HG03025 (cell line): Measurements from ENCODE around the gene DAZAP2.
"Not testable (repeated sequence)": the region's sequence is repeated elsewhere in the genome, so short reads cannot be mapped to it uniquely, and the experiment has no call there.

Experiments used
- ATAC-seq: cut with Tn5 transposase; IDR thresholded peaks from one replicate; pipeline ENCODE4 v1.9.1; 2021; ENCODE audit warnings: mild to moderate bottlenecking, moderate library complexity; ENCODE audit not compliant: unreplicated experiment, low FRiP score

Gene DAZAP2

DNA sequence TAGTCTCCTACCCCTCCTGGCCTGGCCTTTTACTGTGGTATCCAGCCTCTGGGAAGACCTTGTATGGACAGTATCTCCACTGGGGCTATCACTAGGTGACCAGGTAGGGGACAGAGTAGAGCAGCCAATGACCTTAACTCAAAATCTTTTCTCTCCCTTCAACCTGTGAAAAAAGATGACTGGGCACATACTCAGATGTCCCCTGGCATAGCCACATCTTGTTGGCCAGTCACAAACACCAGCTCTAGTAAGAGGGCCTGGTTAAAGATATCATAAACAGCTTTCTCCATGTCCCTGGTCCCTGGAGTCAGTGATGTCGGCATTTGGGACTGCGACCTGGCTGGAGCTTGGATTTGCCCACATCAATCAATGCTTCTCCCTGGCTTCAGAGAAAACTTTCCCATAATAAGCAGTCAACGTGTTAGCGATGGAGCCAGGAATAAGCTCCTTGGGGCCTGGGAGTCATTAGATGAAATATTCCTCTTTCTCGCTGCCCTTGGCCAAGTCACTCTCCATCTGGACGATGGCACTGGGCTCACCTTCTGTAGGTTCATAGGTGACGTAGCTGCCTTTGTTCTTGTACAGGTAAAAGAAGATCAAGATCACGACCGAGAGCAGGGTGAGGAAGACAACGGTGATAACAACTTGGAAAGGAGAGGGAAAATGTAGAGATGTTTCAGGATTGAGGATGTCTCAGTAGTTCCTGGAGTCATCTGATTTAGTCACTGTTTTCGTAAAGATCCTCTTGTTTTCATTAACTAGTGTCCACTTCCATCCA, 7.0 kb downstream of the DAZAP2 start:
- no peak for ATAC-seq

DNA sequence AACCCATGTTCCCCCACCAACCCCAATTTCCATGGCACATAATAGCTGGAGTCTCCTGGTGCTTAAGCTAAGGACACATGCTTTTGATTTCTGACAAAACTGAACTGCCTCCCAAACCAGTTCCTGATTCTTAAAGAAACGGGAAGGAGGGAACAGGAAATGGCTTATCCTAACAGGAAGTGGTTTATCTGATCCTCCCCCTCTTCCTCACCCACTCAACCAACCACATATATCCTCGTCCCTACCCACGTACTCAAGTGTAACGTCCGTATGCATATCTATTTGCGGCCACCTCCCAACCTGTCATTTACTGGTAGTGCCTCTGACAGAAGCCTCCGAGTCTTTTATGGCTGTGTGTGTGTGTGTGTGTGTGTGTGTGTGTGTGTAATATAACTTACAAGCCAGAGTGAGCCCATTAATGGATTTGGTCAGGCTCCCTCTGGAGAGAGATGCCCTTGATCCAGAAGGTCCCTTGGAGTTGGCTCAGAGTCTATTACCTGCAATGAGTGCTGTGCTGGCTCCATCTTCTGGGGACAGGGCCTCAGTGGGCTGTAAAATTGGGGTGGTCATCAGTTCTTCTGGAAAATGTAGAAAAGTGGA, 7.7 kb downstream of the DAZAP2 start:
- ATAC-seq: no peak

DNA sequence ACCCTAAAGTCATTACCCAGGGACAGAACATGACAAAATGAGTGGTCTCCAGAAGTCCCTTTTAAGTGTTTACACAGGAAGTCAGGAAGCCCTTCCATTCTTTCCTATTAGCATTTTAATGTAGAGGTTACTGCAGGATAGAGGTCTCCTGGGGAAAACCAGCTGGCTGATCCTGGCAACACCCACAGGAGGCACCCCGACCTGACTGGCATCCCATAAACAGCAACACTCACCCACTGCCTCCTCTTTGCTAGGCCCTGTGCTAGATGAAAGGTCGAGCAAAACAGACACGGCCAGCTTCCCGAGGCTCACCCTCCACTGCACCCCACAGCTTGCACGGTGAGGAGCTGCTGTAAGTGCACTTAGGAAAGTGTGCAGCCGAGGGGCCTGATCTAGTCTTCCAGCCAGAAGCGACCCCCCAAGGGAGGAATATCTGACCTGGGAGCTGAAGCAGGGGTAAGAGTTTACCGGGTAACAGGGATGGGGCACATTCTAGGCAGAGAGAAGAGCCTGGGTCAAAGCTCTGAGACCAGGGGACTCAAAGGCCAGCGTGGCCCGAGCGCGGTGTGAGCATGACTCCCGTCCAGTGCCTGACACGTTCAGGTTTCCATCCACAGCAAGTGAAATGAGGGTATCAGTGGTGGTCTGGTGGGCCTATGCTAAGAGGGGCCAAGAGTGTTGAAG, 9.0 kb downstream of the DAZAP2 start:
- no peak for ATAC-seq

DNA sequence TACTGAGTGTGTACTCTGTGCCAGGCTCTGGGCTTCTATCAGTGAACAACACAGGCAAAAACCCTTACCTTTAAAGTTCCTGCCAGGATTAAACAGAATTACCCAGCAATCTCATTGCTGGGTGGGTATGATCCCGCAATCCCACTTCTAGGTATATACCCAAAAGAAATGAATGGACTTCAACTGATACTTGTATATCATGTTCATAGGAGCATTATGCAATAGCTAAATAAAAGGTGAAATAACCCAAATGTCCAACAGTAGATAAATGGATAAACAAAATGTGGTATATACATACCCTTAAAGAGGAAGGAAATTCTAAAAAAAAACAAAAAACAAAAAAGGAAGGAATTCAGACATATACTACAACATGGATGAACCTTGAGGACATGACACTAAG, 14.7 kb downstream of the DAZAP2 start:
- no peak for ATAC-seq

DNA sequence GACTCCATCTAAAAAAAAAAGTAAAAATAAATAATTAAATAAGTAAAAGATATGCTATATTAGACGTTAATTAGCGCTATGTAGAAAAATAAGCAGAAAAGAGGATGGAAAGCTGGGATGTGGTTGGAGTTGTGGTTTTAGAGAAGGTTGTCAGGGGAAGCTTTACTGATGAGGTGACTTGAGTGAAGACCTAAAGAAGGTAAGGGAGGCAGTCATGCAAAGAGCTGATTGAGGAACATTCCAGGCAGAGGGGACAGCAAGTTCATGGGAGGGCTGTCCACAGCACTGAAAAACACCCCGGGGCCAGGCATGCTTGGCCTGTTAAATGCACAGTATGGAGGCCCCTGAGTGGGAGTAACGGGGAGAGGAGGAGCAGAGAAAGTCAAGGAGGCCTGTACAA, 15.9 kb downstream of the DAZAP2 start:
- no peak for ATAC-seq

DNA sequence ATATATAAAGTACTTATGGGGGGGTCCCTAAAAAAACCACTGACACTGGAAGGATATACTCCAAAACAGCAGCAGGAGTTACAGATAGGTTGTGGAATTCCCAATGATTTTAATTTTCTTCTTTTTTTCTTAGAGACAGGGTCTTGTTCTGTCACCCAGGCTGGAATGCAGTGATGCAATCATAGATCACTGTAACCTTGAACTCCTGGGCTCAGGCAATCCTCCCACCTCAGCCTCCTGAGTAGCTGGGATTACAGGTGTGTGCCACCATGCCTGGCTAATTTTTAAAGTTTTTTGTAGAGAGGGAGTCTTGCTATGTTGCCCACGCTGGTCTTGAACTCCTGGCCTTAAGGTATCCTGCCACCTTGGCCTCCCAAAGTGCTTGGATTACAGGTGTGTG, 21.0 kb downstream of the DAZAP2 start:
- ATAC-seq: not testable (repeated sequence)

DNA sequence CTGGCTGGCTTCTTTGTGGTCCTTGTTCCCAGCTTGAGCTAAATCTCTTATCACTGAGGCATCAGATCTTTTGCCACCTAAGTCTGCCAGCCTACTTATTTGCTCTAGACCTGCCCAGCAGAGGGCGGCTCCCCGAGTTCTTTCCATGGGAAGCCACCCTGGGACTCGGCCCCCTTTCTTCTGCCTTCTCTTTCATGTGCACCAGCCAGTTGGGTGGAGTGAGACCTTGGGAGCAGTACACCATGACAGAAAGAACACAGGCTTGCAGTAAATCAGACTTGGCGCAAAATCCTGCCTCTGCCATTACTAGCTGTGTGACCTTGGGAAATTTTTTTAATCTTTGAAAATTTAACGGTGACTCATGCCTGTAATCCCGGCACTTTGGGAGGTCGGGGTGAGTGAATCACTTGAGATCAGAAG, 24.1 kb downstream of the DAZAP2 start:
- no peak for ATAC-seq

DNA sequence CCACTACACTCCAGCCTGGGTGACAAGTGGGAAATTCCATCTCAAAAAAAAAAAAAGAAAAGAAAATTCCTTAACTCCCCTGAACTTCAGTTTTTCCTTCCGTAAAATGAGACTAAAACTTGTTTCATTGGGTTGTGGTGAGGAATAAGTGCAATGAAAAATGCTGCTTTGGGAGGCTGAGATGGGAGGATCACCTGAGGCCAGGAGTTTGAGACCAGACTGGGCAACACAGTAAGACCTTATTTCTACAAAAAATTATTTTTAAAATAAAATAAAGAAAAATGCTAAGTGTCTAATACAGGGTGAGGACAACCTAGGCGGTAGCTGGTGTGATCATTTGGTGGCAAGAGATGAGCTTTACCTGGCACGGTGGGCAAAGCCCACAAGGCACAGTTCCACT, 24.7 kb downstream of the DAZAP2 start:
- ATAC-seq: no peak

DNA sequence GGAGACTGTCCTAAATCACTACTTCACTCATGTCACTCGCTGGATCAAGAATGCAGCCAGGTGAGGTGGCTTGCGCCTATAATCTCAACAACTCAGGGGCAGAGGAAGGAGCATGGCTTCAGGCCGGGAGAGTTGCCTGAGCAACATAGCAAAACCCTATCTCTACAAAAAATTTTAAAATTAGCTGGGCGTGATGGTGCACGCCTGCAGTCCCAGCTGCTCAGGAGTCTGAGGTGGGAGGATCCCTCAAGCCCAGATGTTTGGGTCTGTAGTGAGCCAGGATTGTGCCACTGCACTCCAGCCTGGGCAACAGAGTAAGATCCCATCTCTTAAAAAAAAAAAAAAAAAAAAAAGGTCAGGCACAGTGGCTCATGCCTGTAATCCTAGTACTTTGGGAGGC, 25.7 kb downstream of the DAZAP2 start:
- no peak for ATAC-seq

DNA sequence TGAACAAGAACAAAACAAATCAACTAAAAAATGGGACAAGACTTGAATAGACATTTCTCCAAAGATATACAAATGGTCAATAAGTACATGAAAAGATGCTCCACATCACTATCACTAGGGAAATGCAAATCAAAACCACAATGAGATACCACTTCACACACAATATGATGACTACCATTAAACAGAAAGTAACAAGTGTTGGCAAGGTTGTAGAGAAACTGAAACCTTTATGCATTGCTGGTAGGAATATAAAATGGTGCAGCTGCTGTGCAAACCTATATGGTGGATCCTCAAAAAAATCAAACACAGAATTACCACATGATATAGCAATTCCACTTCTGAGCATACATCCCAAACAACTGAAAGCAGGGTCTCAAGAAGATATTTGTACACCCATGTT, 26.4 kb downstream of the DAZAP2 start:
- no peak for ATAC-seq

DNA sequence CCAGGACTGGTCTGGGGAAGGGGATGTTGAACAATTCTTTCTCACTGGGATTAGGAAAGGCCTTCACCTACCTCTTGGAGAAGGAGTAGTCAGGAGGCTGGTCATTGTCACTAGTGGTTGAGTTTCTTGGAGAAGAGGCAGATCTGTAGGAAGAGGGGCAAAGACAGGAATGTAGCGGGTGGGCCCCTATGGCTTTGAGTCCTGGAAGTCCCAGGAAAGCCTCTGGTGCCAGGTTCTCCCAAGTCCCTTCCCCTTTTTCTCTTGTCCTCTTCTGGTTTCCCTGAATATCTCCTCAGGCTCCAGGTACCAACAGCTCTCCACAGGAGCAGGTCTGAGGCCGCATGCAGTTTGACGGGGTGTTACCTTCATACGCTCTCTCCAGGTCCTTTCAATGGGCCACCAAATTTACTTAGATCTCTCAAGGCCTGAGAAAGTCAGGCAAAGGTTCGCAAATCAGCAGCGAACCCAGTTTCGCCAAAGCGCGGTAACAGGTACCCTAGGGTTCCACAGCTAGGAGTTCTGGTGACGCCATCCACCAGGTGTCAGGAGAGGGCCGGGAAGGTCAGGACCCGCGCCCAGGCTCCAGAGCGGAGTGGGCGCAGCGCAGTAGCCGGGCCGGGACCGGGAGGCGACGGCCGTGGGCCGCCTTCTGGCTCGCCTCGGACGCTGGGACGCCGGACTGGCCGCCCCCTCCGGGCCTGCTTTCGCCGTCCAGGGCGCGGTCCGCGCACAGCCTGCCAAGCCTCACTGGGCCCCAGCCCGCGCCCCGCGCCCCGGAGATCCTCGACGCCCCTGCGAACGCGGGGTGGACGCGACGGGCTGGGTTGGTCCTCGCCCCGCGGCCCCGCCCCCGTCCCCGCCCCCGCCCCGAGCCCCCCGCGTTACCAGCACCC, 30.8 kb downstream of the DAZAP2 start:
- ATAC-seq: peak; percentile 37

DNA sequence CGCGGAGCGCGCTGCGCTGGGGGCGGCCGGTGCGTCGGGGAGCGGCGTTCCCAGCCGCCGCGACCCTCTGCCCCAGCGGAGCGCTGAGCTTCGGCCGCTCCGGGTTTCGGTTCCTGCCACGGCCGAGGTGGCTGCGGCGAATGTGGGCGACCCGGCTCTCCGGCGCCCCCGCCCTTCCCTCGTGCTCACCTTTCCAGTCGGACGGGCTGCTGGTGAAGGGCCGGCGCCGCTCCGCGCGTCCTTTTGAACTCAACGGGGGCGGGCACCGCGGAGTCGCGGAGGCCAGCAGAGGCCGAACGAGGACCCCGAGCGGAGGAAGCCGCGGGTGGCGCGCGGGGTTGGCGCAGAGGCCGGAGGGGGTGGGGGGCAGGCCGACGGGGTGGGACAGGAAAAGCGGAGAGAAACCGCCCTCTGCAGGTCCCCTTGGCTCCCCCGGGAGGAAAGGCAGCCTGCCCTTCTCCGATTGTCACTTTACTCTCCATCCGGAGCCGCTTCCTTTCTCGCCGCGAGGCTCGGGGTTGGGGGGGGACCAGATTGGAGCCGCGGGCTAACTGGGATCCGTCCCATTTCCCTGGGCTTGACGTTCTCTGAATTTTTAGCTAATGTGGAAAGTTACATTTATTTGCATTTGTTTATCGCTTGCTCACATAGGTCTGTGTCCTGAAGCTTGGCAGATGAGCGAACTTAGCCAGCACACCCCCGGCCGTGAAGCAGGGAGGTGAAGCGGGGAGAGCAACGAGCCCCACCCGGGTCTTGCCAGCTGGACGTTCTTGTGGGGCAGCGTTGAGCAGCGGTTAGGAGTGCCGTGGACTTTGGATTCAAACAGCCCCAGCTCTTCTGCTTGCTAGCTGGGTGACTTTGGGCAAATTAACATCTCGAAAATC, 31.7 kb downstream of the DAZAP2 start, which contains the start of gene SMAGP:
Gene SMAGP (minus strand): TSS at position 349 of the 884 bp plus-strand sequence. CDS start 1,137 bp downstream, outside the sequence.
- peak; percentile 60 for ATAC-seq

DNA sequence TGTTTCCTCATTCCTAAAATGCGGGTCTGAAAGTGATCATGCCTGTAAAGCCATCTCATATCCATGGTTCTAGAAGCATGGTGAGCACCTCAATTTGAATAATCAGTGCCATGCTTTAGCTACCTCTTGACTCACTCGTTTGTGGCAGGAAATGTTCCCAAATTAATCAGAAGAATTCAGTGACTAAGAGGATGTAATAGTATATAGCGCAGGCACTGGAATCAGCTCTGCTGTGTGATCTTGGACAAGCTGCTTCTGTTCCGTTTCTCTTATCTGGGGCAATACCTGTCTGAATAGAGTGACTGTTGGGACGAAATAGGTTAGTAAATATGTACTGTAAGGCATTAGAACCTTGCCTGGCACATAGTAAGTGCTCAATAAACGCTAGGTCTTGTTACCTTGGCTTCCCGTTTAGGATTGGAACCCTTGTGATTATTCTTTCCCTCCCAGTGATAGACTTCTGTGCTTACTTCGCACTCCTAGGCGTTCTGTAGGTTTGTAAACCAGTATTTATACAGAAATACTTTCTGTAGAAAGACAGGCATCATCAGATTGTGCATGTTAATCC, 32.4 kb downstream of the DAZAP2 start:
- ATAC-seq: no peak

DNA sequence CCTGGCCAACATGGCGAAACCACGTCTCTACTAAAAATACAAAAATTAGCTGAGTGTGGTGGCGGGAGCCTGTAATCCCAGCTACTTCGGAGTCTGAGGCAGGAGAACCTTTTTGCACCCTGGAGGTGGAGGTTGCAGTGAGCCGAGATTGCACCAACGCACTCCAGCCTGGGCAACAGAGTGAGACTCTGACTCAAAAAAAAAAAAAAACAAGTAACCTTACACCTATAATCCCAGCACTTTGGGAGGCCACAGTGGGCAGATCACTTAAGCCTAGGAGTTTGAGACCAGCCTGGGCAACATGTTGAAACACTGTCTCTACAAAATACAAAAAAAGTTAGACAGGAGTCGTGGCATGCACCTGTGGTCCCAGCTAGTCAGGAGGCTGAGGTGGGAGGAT, 34.2 kb downstream of the DAZAP2 start:
- not testable (repeated sequence) for ATAC-seq

DNA sequence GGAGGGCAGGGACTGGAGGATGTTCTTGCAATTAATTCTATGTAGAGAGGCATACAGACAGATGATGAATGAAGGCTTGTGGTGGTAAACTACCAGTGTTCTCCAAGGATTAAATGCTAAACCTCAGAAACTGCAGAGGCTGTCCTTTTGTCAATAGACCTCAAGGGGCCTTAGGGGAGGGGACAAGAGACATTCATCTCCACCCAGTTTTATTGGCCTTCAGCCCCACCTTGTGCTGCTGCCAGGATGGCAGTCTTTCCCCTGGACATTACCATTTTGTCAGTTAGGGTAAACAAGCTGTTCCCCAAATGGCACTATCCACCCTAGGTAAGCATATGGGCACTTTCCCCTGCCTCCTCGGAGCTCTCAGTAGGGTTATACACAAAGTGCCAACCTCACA, 36.5 kb downstream of the DAZAP2 start:
- ATAC-seq: no peak

DNA sequence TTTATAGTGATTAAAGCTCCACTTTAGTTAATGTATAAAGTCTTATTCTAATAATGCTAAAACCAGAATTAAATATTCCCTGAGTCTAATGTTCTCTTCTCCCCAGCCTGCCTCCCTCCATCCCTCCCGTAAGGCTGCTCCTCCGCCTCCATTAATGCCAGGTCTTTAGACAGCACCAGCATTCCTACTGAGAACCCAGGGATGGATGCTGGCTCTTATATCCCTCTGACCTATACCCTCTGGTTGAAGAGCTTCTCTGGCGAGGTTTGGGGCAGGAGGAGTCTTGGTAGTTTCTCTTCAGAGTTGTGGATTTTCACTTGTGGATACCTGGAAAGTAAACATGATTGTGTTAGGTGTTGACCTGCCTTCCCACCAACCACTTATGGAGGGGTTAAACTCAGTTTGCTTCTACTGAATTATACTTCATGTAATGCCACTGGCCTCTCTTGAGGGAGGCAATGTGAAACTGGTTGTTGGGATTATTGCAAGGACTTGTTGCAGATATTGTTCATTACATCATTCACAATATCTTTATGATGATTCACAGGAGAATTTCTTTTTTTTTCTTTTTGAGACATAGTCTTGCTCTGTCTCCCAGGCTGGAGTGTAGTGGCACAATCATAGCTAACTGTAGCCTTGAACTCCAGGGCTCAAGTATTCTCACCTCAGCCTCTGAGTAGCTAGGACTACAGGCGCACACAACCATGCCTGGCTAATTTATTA, 42.7 kb downstream of the DAZAP2 start:
- no peak for ATAC-seq

DNA sequence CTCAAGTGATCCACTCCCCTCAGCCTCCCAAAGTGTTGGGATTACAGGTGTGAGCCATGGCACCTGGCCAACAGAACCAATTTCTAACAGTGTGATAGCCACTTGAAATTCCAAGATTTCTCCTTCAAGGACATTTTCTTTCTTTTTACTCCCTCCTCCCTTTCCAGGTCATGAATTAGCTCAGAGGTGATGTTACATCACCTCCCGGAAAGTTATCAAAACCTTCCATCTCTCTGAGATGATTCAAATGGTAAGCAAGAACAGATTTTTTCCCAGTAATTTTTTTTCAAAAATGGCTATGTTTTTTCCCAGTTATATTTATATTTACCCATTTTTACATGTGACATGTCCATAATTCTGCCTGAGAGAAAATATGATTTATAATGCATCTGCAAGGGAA, 47.2 kb downstream of the DAZAP2 start:
- ATAC-seq: no peak

DNA sequence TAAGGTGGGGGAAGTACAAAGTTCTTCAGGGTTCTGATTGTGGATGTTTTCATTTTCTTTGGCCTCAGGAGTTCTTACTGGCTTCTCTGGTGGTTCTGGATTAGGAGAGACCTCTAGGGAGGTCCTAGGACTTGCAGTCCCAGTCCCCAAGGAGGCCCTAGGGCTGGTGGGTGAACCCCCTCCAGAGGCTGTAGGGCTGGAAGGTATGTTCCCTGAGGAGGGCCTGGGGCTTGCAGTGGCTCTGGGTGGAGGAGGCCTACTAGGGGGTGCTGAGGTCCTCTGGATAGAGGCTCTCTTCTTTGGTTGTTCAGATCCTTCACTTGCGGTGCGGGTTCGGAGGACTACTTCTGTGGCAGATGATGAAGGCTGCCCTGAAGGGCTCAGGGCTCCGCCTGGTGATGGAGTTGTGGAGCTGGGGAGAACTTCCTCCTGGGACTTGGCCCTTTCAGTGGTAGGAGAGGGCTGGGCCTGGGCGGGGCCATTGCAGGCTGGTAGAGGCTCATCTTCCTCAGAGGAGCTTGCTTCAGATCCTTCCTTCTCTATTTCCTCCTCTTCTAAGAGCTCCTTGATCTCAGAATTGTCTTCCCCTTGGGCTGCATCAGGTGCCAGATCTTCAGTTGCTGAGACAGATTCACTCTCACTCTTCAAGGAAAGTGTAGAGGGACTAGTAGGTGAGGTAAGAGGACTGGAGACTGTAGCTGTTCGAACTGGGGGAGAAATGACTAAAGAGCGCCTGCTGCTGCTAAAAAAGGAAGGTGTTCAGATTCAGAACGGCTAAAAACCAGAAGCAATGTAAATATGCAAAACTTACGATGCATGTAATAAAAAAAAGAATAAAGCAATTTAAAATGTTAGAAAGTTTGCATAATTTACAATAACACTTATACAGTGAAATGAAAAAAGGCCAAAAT, 53.2 kb downstream of the DAZAP2 start:
- not testable (repeated sequence) for ATAC-seq
